GM23338 (cell line): Measurements from ENCODE around the gene FHIT.

Experiments used
- EZH2 ChIP-seq: fragments of 200-600 bp; sonication (generic); IDR thresholded peaks from one replicate; pipeline ENCODE4 v1.8.0; 2017; ENCODE audit warnings: antibody characterized with exemption, mild to moderate bottlenecking, low read depth; ENCODE audit not compliant: unreplicated experiment
- JUNB ChIP-seq: IDR thresholded peaks from one replicate; pipeline ENCODE4 v1.6.1; 2016; ENCODE audit warnings: antibody characterized with exemption; ENCODE audit not compliant: unreplicated experiment
- POLR2AphosphoS5 ChIP-seq: IDR thresholded peaks from 2 replicates; pipeline ENCODE4 v1.6.1; 2016; ENCODE audit warnings: antibody characterized with exemption, low read depth
- ZNF114 ChIP-seq: fragments of 250-450 bp; sonication (Bioruptor Pico); IDR thresholded peaks from 2 replicates; pipeline ENCODE4 v1.5.0; 2020; ENCODE audit warnings: mild to moderate bottlenecking, moderate library complexity
- TF ChIP-seq, protein P1 (sequence below): IDR thresholded peaks from one replicate; pipeline ENCODE4 v1.6.1; 2018; ENCODE audit warnings: antibody characterized with exemption; ENCODE audit not compliant: unreplicated experiment
- TF ChIP-seq, protein P2 (sequence below), 2 experiments: fragments of 200-600 bp in 1 of 2; sonication (generic) in 1 of 2; conservative IDR thresholded peaks; 2 replicates each; pipeline versions ENCODE4 v1.5.1 to v1.6.1; 2016 to 2017; ENCODE audit warnings: antibody characterized with exemption in 2 of 2, low read depth in 2 of 2, mild to moderate bottlenecking in 2 of 2, moderate library complexity in 1 of 2

DNA sequence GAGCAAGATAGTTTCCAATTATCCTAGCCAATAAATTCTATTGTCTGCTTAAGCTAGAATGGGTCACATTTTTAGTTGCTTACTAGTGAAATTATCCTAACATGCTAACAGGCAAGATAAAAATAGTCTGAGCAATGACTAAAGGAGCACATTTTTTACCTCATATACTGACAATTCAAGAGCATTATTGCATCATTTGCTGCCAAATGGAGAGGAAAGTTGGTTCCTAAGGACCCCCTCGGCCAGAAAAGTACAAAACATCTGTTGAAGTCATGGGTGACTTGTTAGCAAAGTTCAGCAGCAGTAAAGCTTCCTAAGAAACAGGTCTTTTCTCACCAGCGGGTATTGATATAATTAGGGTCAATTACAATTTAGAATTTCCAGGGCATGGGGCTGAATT lies 1001.0 kb downstream of the FHIT start:
- TF ChIP-seq, protein P1, sequence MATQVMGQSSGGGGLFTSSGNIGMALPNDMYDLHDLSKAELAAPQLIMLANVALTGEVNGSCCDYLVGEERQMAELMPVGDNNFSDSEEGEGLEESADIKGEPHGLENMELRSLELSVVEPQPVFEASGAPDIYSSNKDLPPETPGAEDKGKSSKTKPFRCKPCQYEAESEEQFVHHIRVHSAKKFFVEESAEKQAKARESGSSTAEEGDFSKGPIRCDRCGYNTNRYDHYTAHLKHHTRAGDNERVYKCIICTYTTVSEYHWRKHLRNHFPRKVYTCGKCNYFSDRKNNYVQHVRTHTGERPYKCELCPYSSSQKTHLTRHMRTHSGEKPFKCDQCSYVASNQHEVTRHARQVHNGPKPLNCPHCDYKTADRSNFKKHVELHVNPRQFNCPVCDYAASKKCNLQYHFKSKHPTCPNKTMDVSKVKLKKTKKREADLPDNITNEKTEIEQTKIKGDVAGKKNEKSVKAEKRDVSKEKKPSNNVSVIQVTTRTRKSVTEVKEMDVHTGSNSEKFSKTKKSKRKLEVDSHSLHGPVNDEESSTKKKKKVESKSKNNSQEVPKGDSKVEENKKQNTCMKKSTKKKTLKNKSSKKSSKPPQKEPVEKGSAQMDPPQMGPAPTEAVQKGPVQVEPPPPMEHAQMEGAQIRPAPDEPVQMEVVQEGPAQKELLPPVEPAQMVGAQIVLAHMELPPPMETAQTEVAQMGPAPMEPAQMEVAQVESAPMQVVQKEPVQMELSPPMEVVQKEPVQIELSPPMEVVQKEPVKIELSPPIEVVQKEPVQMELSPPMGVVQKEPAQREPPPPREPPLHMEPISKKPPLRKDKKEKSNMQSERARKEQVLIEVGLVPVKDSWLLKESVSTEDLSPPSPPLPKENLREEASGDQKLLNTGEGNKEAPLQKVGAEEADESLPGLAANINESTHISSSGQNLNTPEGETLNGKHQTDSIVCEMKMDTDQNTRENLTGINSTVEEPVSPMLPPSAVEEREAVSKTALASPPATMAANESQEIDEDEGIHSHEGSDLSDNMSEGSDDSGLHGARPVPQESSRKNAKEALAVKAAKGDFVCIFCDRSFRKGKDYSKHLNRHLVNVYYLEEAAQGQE, result no peak
- TF ChIP-seq, protein P2, sequence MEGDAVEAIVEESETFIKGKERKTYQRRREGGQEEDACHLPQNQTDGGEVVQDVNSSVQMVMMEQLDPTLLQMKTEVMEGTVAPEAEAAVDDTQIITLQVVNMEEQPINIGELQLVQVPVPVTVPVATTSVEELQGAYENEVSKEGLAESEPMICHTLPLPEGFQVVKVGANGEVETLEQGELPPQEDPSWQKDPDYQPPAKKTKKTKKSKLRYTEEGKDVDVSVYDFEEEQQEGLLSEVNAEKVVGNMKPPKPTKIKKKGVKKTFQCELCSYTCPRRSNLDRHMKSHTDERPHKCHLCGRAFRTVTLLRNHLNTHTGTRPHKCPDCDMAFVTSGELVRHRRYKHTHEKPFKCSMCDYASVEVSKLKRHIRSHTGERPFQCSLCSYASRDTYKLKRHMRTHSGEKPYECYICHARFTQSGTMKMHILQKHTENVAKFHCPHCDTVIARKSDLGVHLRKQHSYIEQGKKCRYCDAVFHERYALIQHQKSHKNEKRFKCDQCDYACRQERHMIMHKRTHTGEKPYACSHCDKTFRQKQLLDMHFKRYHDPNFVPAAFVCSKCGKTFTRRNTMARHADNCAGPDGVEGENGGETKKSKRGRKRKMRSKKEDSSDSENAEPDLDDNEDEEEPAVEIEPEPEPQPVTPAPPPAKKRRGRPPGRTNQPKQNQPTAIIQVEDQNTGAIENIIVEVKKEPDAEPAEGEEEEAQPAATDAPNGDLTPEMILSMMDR (conservative IDR thresholded peaks at IDR 0.05; ENCODE audit: low read depth in 2 of 2), result no peak
- TF ChIP-seq EZH2 (no peak), POLR2AphosphoS5 (no peak), ZNF114 (CRISPR knock-in tag) (no peak), JUNB (no peak)
